ENCODE measurements around the gene PTCRA. TPM values are rescaled to one million over a fixed set of nuclear protein-coding genes. Genes with fewer than 3 reads are reported as not detected.

The PTCRA gene
- total RNA-seq, 1 experiment from 2014 or later = not detected

GRCh38 chr6:42969431-42969830 lies 53.6 kb downstream of the PTCRA start:
- Histone ChIP-seq H2AFZ (ENCODE audit: low read length) (no peak overlapping the region), H3K27ac (ENCODE audit: low read length) (no peak overlapping the region), H3K4me2 (ENCODE audit: low read length) (no peak overlapping the region), H3K27me3 (ENCODE audit: low read length) (no peaks in the 10 kb centered on the region), H3K9ac (ENCODE audit: low read length) (no peak overlapping the region), H3K79me2 (ENCODE audit: low read length) (no peaks in the 10 kb centered on the region), H3K4me3 (ENCODE audit: low read length) (no peak overlapping the region), H3K4me1 (ENCODE audit: insufficient read depth, low read length) (peaks cover 7% of the 10 kb centered on the region; the same call in 1 of the 2 replicates), H3K9me2 (replicated peaks; ENCODE audit: low read length) (no peaks in the 10 kb centered on the region), H3K36me3 (ENCODE audit: low read depth, low read length) (no peaks in the 10 kb centered on the region), H4K20me1 (ENCODE audit: low read length) (no peaks in the 10 kb centered on the region), H3F3A (ENCODE audit: low read length, unreplicated experiment) (no peaks in the 10 kb centered on the region), H3K9me3 (ENCODE audit: low read length) (no peaks in the 10 kb centered on the region)
- DNase-seq (no peak), ATAC-seq (no peak)
- TF ChIP-seq EZH2phosphoT487 (IDR thresholded peaks at IDR 0.05; ENCODE audit: borderline replicate concordance, low read length) = no peak
- TF ChIP-seq EZH2 (IDR thresholded peaks at IDR 0.05; ENCODE audit: low read length, unreplicated experiment) = no peak
- no peak for TF ChIP-seq CTCF (conservative IDR thresholded peaks at IDR 0.05; ENCODE audit: low read depth, low read length)
- ChIA-PET CTCF (no interaction called here), POLR2A (ENCODE audit: unreplicated experiment) (no interaction called here)
- no TSS peak for BruUV-seq (replicated peaks)
- intact Hi-C loops (cut with micrococcal nuclease) = no loop called here

GRCh38 chr6:42969934-42970333 lies 54.1 kb downstream of the PTCRA start:
- H3K79me2 ChIP-seq (ENCODE audit: low read length) = 0 out of 2 replicates have a peak, but pooled peaks cover under 1% of the 10 kb centered on the region
- no peak for TF ChIP-seq CTCF (conservative IDR thresholded peaks at IDR 0.05; ENCODE audit: low read depth, low read length)
- TF ChIP-seq EZH2phosphoT487 (IDR thresholded peaks at IDR 0.05; ENCODE audit: borderline replicate concordance, low read length) = no peak
- no peak for TF ChIP-seq EZH2 (IDR thresholded peaks at IDR 0.05; ENCODE audit: low read length, unreplicated experiment)
- H3K27ac ChIP-seq (ENCODE audit: low read length) = no peak overlapping the region
- no peaks in the 10 kb centered on the region for H3K27me3 ChIP-seq (ENCODE audit: low read length)
- POLR2A ChIA-PET (ENCODE audit: unreplicated experiment) = no interaction called here
- DNase-seq (no peak), ATAC-seq (no peak)
- peaks cover 7% of the 10 kb centered on the region; the same call in 1 of the 2 replicates for H3K4me1 ChIP-seq (ENCODE audit: insufficient read depth, low read length)
- no peak overlapping the region for H2AFZ ChIP-seq (ENCODE audit: low read length)
- H3K36me3 ChIP-seq (ENCODE audit: low read depth, low read length) = no peaks in the 10 kb centered on the region
- H3K9me2 ChIP-seq (replicated peaks; ENCODE audit: low read length) = no peaks in the 10 kb centered on the region
- H3K4me3 ChIP-seq (ENCODE audit: low read length) = no peak overlapping the region
- H3K9ac ChIP-seq (ENCODE audit: low read length) = no peak overlapping the region
- no peaks in the 10 kb centered on the region for H3K9me3 ChIP-seq (ENCODE audit: low read length)
- H4K20me1 ChIP-seq (ENCODE audit: low read length) = no peaks in the 10 kb centered on the region
- H3F3A ChIP-seq (ENCODE audit: low read length, unreplicated experiment) = no peaks in the 10 kb centered on the region
- no TSS peak for BruUV-seq (replicated peaks)
- no peak overlapping the region for H3K4me2 ChIP-seq (ENCODE audit: low read length)
- intact Hi-C loops (cut with micrococcal nuclease) = no loop called here
- CTCF ChIA-PET = no interaction called here

GRCh38 chr6:42970871-42971612 lies 55.2 kb downstream of the PTCRA start:
- POLR2A ChIA-PET (ENCODE audit: unreplicated experiment) = no interaction called here
- DNase-seq = peak; percentile 49
- no peak overlapping the region for H3K4me2 ChIP-seq (ENCODE audit: low read length)

More at GRCh38 chr6:42970871-42971612, 55.2 kb downstream of the PTCRA start:
- no peak overlapping the region for H3K9ac ChIP-seq (ENCODE audit: low read length)
- CTCF ChIA-PET = no interaction called here
- H3K4me3 ChIP-seq (ENCODE audit: low read length) = no peak overlapping the region
- H3F3A ChIP-seq (ENCODE audit: low read length, unreplicated experiment) = no peaks in the 10 kb centered on the region
- H3K9me2 ChIP-seq (replicated peaks; ENCODE audit: low read length) = no peaks in the 10 kb centered on the region
- no peaks in the 10 kb centered on the region for H3K9me3 ChIP-seq (ENCODE audit: low read length)
- no peak overlapping the region for H2AFZ ChIP-seq (ENCODE audit: low read length)
- no peaks in the 10 kb centered on the region for H3K36me3 ChIP-seq (ENCODE audit: low read depth, low read length)
- H3K27me3 ChIP-seq (ENCODE audit: low read length) = no peaks in the 10 kb centered on the region
- ATAC-seq = peak; percentile 64
- no peak for TF ChIP-seq EZH2phosphoT487 (IDR thresholded peaks at IDR 0.05; ENCODE audit: borderline replicate concordance, low read length)
- no peak for TF ChIP-seq EZH2 (IDR thresholded peaks at IDR 0.05; ENCODE audit: low read length, unreplicated experiment)
- no peak for TF ChIP-seq CTCF (conservative IDR thresholded peaks at IDR 0.05; ENCODE audit: low read depth, low read length)
- no peaks in the 10 kb centered on the region for H4K20me1 ChIP-seq (ENCODE audit: low read length)
- 0 out of 2 replicates have a peak, but pooled peaks cover 7% of the 10 kb centered on the region for H3K79me2 ChIP-seq (ENCODE audit: low read length)
- BruUV-seq (replicated peaks) = no TSS peak
- no peak overlapping the region for H3K27ac ChIP-seq (ENCODE audit: low read length)
- H3K4me1 ChIP-seq (ENCODE audit: insufficient read depth, low read length) = peaks cover 7% of the 10 kb centered on the region; the same call in 1 of the 2 replicates
- intact Hi-C loops (cut with micrococcal nuclease) = no loop called here

Measured in PC-3 (cell line).